Cerebellar cortex (tissue), 1 donor: ENCODE measurements around the gene PARD3B.
"Not testable (repeated sequence)": the region's sequence is repeated elsewhere in the genome, so short reads cannot be mapped to it uniquely, and the experiment has no call there.

Source experiments
- DNase-seq: peaks from one replicate; pipeline ENCODE4 v3.0.0-alpha.2; 2015; ENCODE audit warnings: low spot score

Gene PARD3B

DNA sequence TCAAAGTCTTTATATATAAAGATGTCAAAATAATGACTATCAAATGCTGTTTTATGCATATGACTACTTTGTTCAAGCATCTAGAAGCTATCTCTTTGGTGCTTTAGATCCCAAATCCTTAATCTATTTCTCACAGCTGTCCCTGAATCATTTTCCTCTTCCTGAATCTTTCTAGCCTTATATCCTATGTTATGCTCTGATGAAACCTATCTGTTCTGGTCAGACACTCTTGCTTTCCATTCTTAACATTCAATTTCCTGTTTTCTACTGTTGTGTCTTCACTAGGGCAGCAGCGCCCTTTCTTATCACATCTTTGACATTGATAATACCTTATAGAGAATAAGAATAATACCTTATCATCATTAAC is 6.3 kb upstream of the PARD3B start:
- no peak for DNase-seq

GRCh38 chr2:204541637-204542036 is 3.6 kb upstream of the PARD3B start:
- DNase-seq, result no peak

GRCh38 chr2:204542982-204543608 is 2.2 kb upstream of the PARD3B start:
- DNase-seq, result no peak

- no peak for DNase-seq
These were observed 823 bp downstream of the PARD3B start for GRCh38 chr2:204545861-204546735.

- no peak for DNase-seq
These were observed 5.7 kb downstream of the PARD3B start for GRCh38 chr2:204550751-204551511.

DNA sequence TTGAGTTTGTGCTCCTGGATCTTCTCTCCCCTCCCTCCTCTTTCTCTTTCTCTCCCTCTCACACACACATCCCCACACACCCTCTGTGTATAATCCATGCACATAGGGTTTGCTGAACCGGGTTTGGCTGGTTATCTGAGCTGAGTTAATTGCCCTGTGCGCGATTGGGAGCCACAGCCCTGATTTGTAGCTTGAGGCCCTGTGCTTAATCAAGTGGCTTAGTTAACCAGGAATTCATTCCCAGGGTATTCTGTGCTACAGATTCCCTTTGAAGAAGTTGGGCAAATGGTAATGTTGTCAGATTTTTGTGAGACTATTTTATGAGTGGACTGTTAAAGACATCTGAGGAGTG is 6.2 kb downstream of the PARD3B start:
- no peak for DNase-seq

GRCh38 chr2:204557604-204558003 is 12.3 kb downstream of the PARD3B start:
- no peak for DNase-seq

DNA sequence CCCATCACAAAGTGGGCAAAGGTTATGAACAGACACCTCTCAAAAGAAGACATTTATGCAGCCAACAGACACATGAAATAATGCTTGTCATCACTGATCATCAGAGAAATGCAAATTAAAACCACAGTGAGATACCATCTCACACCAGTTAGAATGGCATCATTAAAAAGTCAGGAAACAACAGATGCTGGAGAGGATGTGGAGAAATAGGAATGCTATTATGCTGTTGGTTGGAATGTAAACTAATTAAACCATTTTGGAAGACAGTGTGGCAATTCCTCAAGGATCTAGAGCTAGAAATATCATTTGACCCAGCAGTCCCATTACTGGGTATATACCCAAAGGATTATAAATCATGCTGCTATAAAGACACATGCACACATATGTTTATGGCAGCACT is 14.1 kb downstream of the PARD3B start:
- DNase-seq, result not testable (repeated sequence)

DNA sequence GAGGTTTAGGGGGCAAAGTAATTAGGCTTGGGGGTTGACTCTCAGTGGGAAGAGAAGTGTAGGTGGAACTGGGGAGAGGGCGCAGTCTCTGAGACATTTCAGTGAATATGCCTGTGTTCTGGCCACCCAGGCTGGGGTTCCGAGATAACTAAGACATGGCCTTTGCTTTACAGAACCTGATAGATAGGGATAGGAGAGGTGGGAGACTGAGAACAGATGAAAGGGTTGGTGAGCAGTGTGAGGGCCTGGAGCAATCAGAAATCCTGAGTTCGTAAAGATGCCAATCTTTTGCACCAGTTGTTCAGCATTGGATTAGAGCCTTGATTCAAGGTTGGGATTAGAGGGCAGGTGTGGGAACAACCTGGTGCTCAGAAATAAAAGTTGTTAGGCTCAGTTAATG is 15.6 kb downstream of the PARD3B start:
- no peak for DNase-seq

DNA sequence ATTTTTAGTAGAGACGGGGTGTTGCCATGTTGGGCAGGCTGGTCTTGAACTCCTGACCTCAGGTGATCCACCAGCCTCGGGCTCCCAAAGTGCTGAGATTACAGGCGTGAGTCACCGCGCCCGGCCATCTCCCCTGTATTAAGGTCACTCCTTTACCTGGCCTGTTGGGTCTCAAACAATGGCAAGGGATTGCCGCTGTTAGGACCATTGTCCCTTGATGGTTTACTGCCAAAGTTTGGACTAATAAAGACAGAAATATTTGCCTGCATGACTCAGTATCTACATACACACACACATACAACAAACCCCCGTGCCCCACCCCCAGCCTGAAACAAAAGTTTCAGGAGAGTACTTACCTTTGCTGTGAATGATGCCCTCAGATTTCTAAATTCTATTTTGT is 16.5 kb downstream of the PARD3B start:
- DNase-seq, result no peak

GRCh38 chr2:204566439-204566838 is 21.2 kb downstream of the PARD3B start:
- no peak for DNase-seq

- no peak for DNase-seq
These were observed 25.1 kb downstream of the PARD3B start for GRCh38 chr2:204570421-204570820.

GRCh38 chr2:204571041-204571440 is 25.8 kb downstream of the PARD3B start:
- DNase-seq, result no peak

- DNase-seq, result no peak
These were observed 26.6 kb downstream of the PARD3B start for GRCh38 chr2:204571911-204572310.

GRCh38 chr2:204573221-204573620 is 27.9 kb downstream of the PARD3B start:
- DNase-seq, result no peak

GRCh38 chr2:204574486-204574885 is 29.2 kb downstream of the PARD3B start:
- DNase-seq, result no peak

GRCh38 chr2:204575463-204575862 is 30.2 kb downstream of the PARD3B start:
- no peak for DNase-seq

GRCh38 chr2:204576362-204576979 is 31.2 kb downstream of the PARD3B start:
- DNase-seq, result no peak

GRCh38 chr2:204578928-204579598 is 33.8 kb downstream of the PARD3B start:
- no peak for DNase-seq

- no peak for DNase-seq
These were observed 36.7 kb downstream of the PARD3B start for GRCh38 chr2:204581946-204582345.

DNA sequence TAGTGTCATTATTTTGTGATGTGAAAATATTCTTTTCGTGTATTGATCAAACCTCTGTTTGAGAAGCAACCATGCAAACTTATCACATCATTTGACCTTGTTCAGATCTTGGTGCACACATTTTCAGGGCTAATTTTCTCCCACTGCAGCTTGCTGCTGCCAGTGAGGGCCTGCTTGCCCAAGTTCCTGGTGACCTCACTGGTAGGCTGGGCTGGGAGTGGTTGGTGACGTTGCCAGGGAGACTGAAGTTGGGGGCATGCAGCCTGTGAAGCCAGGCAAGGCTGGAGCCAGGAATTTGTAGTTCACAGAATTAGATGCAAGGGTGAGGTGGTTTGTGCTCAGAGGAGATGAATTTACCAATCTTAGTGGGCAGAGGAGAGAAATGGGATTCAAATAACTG is 38.5 kb downstream of the PARD3B start:
- DNase-seq, result no peak

DNA sequence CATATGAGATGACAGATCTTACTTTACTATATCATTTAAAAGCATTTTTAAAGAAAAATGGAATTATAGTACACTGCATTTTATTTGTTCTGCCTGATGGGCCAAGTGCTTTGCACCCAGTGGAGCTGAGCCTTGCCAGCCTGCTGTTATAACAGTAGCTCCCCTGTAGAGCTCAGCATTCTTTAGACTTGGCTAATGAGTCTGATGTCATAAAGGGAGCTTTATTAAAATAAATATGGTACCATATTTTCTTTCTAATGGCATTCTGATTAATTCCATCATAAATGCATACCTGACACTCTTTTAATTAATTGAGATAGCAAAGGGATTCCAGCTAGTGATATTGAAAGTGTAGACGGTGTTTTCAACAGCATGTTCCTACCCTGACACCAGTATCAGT is 40.7 kb downstream of the PARD3B start:
- no peak for DNase-seq
